Trophoblast cell (in vitro differentiated cells and primary cell): ENCODE results near the gene TAOK3.

Experiments
- DNase-seq, 2 donors: peaks; one replicate each; pipeline ENCODE4 v3.0.0-alpha.2; 2016
- H2AFZ ChIP-seq: 2 replicates; pipeline ENCODE4 v1.6.1; 2013; ENCODE audit warnings: low read length, moderate library complexity, mild to moderate bottlenecking; ENCODE audit not compliant: insufficient read depth, poor library complexity
- H2AK5ac ChIP-seq: 2 replicates; pipeline ENCODE4 v1.6.1; 2013; ENCODE audit warnings: mild to moderate bottlenecking, low read length
- H2BK120ac ChIP-seq: 2 replicates; pipeline ENCODE4 v1.6.1; 2013; ENCODE audit warnings: low read length, mild to moderate bottlenecking, moderate library complexity; ENCODE audit not compliant: insufficient read depth, poor library complexity
- H2BK12ac ChIP-seq: 2 replicates; pipeline ENCODE4 v1.6.1; 2013; ENCODE audit warnings: mild to moderate bottlenecking, low read length, moderate library complexity
- H2BK5ac ChIP-seq: 2 replicates; pipeline ENCODE4 v1.6.1; 2013; ENCODE audit warnings: low read length, low read depth, moderate library complexity, mild to moderate bottlenecking; ENCODE audit not compliant: poor library complexity
- H3K14ac ChIP-seq: 2 replicates; pipeline ENCODE4 v1.6.1; 2013; ENCODE audit warnings: mild to moderate bottlenecking, low read length
- H3K18ac ChIP-seq: 2 replicates; pipeline ENCODE4 v1.6.1; 2013; ENCODE audit warnings: mild to moderate bottlenecking, low read length
- H3K23ac ChIP-seq: 2 replicates; pipeline ENCODE4 v1.6.1; 2013; ENCODE audit warnings: low read length
- H3K27ac ChIP-seq: 2 replicates; pipeline ENCODE4 v1.5.1; 2013; ENCODE audit warnings: low read depth, mild to moderate bottlenecking, inconsistent platforms, low read length, moderate library complexity
- H3K27me3 ChIP-seq: 2 replicates; pipeline ENCODE4 v1.6.1; 2013; ENCODE audit warnings: inconsistent platforms, mild to moderate bottlenecking, low read length, moderate library complexity; ENCODE audit not compliant: insufficient read depth
- H3K36me3 ChIP-seq, 2 experiments: 1 replicate in 1 of 2; 2 replicates in 1 of 2; pipeline ENCODE4 v1.6.1; 2013; ENCODE audit warnings: low read length in 2 of 2, mild to moderate bottlenecking in 2 of 2, moderate library complexity in 1 of 2; ENCODE audit not compliant: insufficient read depth in 2 of 2, control insufficient read depth in 1 of 2
- H3K4ac ChIP-seq: 2 replicates; pipeline ENCODE4 v1.6.1; 2013; ENCODE audit warnings: low read depth, mild to moderate bottlenecking, low read length, moderate library complexity
- H3K4me1 ChIP-seq, 2 experiments: 1 replicate in 1 of 2; 2 replicates in 1 of 2; pipeline ENCODE4 v1.6.1; 2013; ENCODE audit warnings: low read length in 2 of 2, mild to moderate bottlenecking in 2 of 2, moderate library complexity in 1 of 2; ENCODE audit not compliant: insufficient read depth in 2 of 2, control insufficient read depth in 1 of 2
- H3K4me2 ChIP-seq: 2 replicates; pipeline ENCODE4 v1.6.1; 2013; ENCODE audit warnings: inconsistent platforms, mild to moderate bottlenecking, low read length, moderate library complexity
- H3K4me3 ChIP-seq: 2 replicates; pipeline ENCODE4 v1.5.1; 2013; ENCODE audit warnings: mild to moderate bottlenecking, low read depth, low read length, inconsistent platforms
- H3K79me1 ChIP-seq: one replicate; pipeline ENCODE4 v1.6.1; 2013; ENCODE audit warnings: low read length
- H3K79me2 ChIP-seq: 2 replicates; pipeline ENCODE4 v1.6.1; 2013; ENCODE audit warnings: low read length, mild to moderate bottlenecking; ENCODE audit not compliant: control insufficient read depth, insufficient read depth, poor library complexity
- H3K9ac ChIP-seq: 2 replicates; pipeline ENCODE4 v1.6.1; 2013; ENCODE audit warnings: mild to moderate bottlenecking, low read length
- H3K9me3 ChIP-seq: 2 replicates; pipeline ENCODE4 v1.6.1; 2013; ENCODE audit warnings: low read depth, mild to moderate bottlenecking, control low read depth, inconsistent platforms, low read length; ENCODE audit not compliant: insufficient read depth
- H4K12ac ChIP-seq: 2 replicates; pipeline ENCODE4 v1.6.1; 2013; ENCODE audit warnings: low read depth, mild to moderate bottlenecking, low read length, moderate library complexity
- H4K8ac ChIP-seq: 2 replicates; pipeline ENCODE4 v1.6.1; 2013; ENCODE audit warnings: low read depth, mild to moderate bottlenecking, low read length, moderate library complexity
- H4K91ac ChIP-seq: one replicate; pipeline ENCODE4 v1.6.1; 2013; ENCODE audit warnings: low read depth, mild to moderate bottlenecking, low read length, moderate library complexity
- WGBS: extraction: QIAGEN DNeasy Blood & Tissue Kit; methylation state at CpG from one replicate; pipeline ENCODE4 v1.1.7; 2013; ENCODE audit warnings: missing lambda C conversion rate; ENCODE audit not compliant: insufficient read length, insufficient coverage; ENCODE audit errors: extremely low coverage; 5-methylcytosine and 5-hydroxymethylcytosine counted together

Gene TAOK3

GRCh38 chr12:118391424-118391823 lies 18.7 kb upstream of the TAOK3 start:
- H3K27ac ChIP-seq: no peak overlapping the region
- WGBS: no CpG with 5 or more reads among the region's 2 CpGs
- no peak overlapping the region for H2AFZ ChIP-seq
- no peak overlapping the region for H2BK120ac ChIP-seq
- no peak overlapping the region for H2AK5ac ChIP-seq
- no peaks in the 10 kb centered on the region for H3K79me1 ChIP-seq
- no peak overlapping the region for H3K23ac ChIP-seq
- no peak overlapping the region for H2BK5ac ChIP-seq
- no peaks in the 10 kb centered on the region for H3K9me3 ChIP-seq
- H3K79me2 ChIP-seq: no peaks in the 10 kb centered on the region
- H3K4me1 ChIP-seq: no peaks in the 10 kb centered on the region
- DNase-seq: no peak
- no peak overlapping the region for H4K8ac ChIP-seq
- H3K27me3 ChIP-seq: no peaks in the 10 kb centered on the region
- no peak overlapping the region for H3K9ac ChIP-seq
- H4K12ac ChIP-seq: no peak overlapping the region
- no peak overlapping the region for H3K14ac ChIP-seq
- peaks cover 26 to 62% of the 10 kb centered on the region in 2 experiments for H3K36me3 ChIP-seq
- H3K4ac ChIP-seq: no peak overlapping the region
- H4K91ac ChIP-seq: no peak overlapping the region
- no peak overlapping the region for H3K4me2 ChIP-seq
- H3K18ac ChIP-seq: no peak overlapping the region
- H3K4me3 ChIP-seq: no peak overlapping the region
- H2BK12ac ChIP-seq: no peak overlapping the region

- H2BK5ac ChIP-seq: no peak overlapping the region
- H2AFZ ChIP-seq: no peak overlapping the region
- no peak overlapping the region for H4K91ac ChIP-seq
- H3K27me3 ChIP-seq: no peaks in the 10 kb centered on the region
- no peak overlapping the region for H3K9ac ChIP-seq
- H2AK5ac ChIP-seq: no peak overlapping the region
- no peaks in the 10 kb centered on the region for H3K9me3 ChIP-seq
- no peaks in the 10 kb centered on the region for H3K4me1 ChIP-seq
- H3K36me3 ChIP-seq: peaks cover 7 to 16% of the 10 kb centered on the region in 2 experiments
- H2BK120ac ChIP-seq: no peak overlapping the region
- no peak overlapping the region for H4K8ac ChIP-seq
- no peak overlapping the region for H3K14ac ChIP-seq
- H3K79me1 ChIP-seq: peaks cover 6% of the 10 kb centered on the region
- H3K4me3 ChIP-seq: no peak overlapping the region
- DNase-seq: peak; percentile 44 to 85
- H3K4me2 ChIP-seq: peak overlapping the region; percentile 98
- H3K79me2 ChIP-seq: peaks cover 8% of the 10 kb centered on the region
- no peak overlapping the region for H3K27ac ChIP-seq
- no peak overlapping the region for H3K23ac ChIP-seq
- no peak overlapping the region for H3K18ac ChIP-seq
- H3K4ac ChIP-seq: no peak overlapping the region
- no peak overlapping the region for H4K12ac ChIP-seq
- H2BK12ac ChIP-seq: no peak overlapping the region
- WGBS: no CpG with 5 or more reads among the region's 8 CpGs
Observed at GRCh38 chr12:118377884-118378470, 5.3 kb upstream of the TAOK3 start.

- Histone ChIP-seq H3K4me3 (peak overlapping the region; percentile 96), H3K4ac (peak overlapping the region; percentile 4), H3K36me3 (peaks cover 7 to 15% of the 10 kb centered on the region in 2 experiments), H3K4me1 (no peaks in the 10 kb centered on the region), H3K79me2 (peaks cover 10% of the 10 kb centered on the region), H3K14ac (no peak overlapping the region), H4K91ac (no peak overlapping the region), H2BK12ac (no peak overlapping the region), H3K79me1 (peaks cover 8% of the 10 kb centered on the region), H2AFZ (no peak overlapping the region), H2AK5ac (no peak overlapping the region), H3K27me3 (no peaks in the 10 kb centered on the region), H4K12ac (no peak overlapping the region), H3K23ac (no peak overlapping the region), H4K8ac (no peak overlapping the region), H3K27ac (no peak overlapping the region), H3K18ac (no peak overlapping the region), H3K9ac (peak overlapping the region; percentile 80), H3K9me3 (no peaks in the 10 kb centered on the region), H2BK5ac (no peak overlapping the region), H2BK120ac (no peak overlapping the region), H3K4me2 (peak overlapping the region; percentile 98)
- DNase-seq: no peak
- 100% methylated on average over 1 of the region's 22 CpGs for WGBS
Observed at GRCh38 chr12:118377021-118377883, 4.5 kb upstream of the TAOK3 start.

- Histone ChIP-seq H3K14ac (peak within 1 kb of the TSS; percentile 78), H4K8ac (peak within 1 kb of the TSS; percentile 96), H2AK5ac (no peak within 1 kb of the TSS), H3K27me3 (peaks cover 7% of the 10 kb centered on the region), H3K36me3 (peaks cover 1 to 8% of the 10 kb centered on the region in 2 experiments), H3K79me1 (peaks cover 8% of the 10 kb centered on the region), H3K4me1 (no peaks in the 10 kb centered on the region), H3K27ac (peak within 1 kb of the TSS; percentile 74), H2AFZ (peak within 1 kb of the TSS; percentile 41), H4K91ac (peak within 1 kb of the TSS; percentile 94), H3K79me2 (peaks cover 10% of the 10 kb centered on the region), H3K9me3 (no peaks in the 10 kb centered on the region), H2BK120ac (peak within 1 kb of the TSS; percentile 65), H2BK12ac (no peak within 1 kb of the TSS), H3K4me2 (peak within 1 kb of the TSS; percentile 98), H3K18ac (peak within 1 kb of the TSS; percentile 85), H3K4ac (peak within 1 kb of the TSS; percentile 87), H3K23ac (no peak within 1 kb of the TSS), H3K4me3 (peak within 1 kb of the TSS; percentile 96), H2BK5ac (peak within 1 kb of the TSS; percentile 77), H3K9ac (peak within 1 kb of the TSS; percentile 84), H4K12ac (peak within 1 kb of the TSS; percentile 81)
- DNase-seq: peak; percentile 77 to 95
- WGBS: no CpG with 5 or more reads among the region's 102 CpGs
Observed at GRCh38 chr12:118376089-118377020, 3.6 kb upstream of the TAOK3 start, which contains the start of gene SUDS3. SUDS3 (plus strand) TSS chr12:118376555; CDS start chr12:118376692, 137 bp downstream.
